IPS-18a (cell line): ENCODE results near the gene IRAG1.
"Not testable (repeated sequence)": the region's sequence is repeated elsewhere in the genome, so short reads cannot be mapped to it uniquely, and the experiment has no call there.

Experiments
- H3K27ac ChIP-seq: one replicate; pipeline ENCODE4 v1.5.1; 2013; ENCODE audit warnings: low read length
- H3K27me3 ChIP-seq: one replicate; pipeline ENCODE4 v1.6.1; 2013; ENCODE audit warnings: mild to moderate bottlenecking, low read length; ENCODE audit not compliant: control insufficient read depth, insufficient read depth
- H3K36me3 ChIP-seq: one replicate; pipeline ENCODE4 v1.6.1; 2013; ENCODE audit warnings: low read depth, low read length; ENCODE audit not compliant: control insufficient read depth
- H3K4me1 ChIP-seq: one replicate; pipeline ENCODE4 v1.6.1; 2013; ENCODE audit warnings: low read depth, low read length; ENCODE audit not compliant: control insufficient read depth
- H3K4me3 ChIP-seq: one replicate; pipeline ENCODE4 v1.5.1; 2013; ENCODE audit warnings: low read length
- H3K9ac ChIP-seq: one replicate; pipeline ENCODE4 v1.6.1; 2013; ENCODE audit warnings: mild to moderate bottlenecking, low read length, moderate library complexity
- H3K9me3 ChIP-seq: one replicate; pipeline ENCODE4 v1.6.1; 2013; ENCODE audit warnings: low read depth, low read length; ENCODE audit not compliant: control insufficient read depth

Gene IRAG1

DNA sequence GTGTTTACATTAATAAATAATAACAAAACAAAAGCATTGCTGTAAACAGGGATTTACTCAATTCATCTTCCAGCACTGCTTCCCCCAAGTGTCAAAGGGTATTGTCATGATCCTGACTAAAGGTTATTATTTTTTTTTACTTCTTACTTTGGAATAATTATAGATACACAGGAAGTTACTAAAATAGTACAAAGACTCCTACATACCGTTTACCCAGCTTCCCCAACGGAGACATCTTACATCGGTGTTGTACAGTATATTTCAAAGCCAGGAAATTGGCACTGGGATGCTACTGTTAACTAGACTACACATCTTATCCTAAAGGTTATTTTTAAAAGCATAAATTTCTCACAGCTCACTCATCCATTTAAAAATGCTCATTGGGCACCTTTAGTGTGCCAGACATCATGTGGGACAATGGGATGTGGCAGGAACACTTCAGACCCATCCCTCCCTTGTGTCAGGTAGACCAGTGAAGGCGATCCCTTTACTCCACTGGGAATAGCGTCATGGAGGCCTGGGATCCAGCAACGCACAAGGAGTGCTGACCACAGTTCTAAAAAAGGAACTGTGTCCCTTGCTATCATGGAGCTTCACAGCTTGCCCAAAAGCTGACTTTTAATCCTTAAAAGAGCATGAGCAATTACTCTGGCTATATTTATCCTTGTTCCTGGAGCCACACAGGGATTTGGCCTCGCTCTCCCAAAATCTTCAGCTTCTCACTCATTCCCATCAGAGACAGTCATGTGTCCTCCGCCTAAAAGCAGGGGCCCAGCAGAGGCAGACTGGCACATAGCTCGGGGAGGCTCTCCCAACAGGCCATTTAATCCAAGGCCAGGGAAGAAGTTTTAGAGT is 3.1 kb upstream of the IRAG1 start:
- peaks cover 3% of the 10 kb centered on the region for H3K9me3 ChIP-seq
- H3K4me3 ChIP-seq, result no peak overlapping the region
- H3K9ac ChIP-seq, result no peak overlapping the region
- H3K4me1 ChIP-seq, result no peaks in the 10 kb centered on the region
- H3K27ac ChIP-seq, result no peak overlapping the region
- no peaks in the 10 kb centered on the region for H3K36me3 ChIP-seq
- H3K27me3 ChIP-seq, result no peaks in the 10 kb centered on the region

- H3K4me3 ChIP-seq, result no peak overlapping the region
- H3K9ac ChIP-seq, result no peak overlapping the region
- no peak overlapping the region for H3K27ac ChIP-seq
- H3K36me3 ChIP-seq, result no peaks in the 10 kb centered on the region
- no peaks in the 10 kb centered on the region for H3K4me1 ChIP-seq
- no peaks in the 10 kb centered on the region for H3K27me3 ChIP-seq
- peaks cover 3% of the 10 kb centered on the region for H3K9me3 ChIP-seq
Observed at GRCh38 chr11:10695833-10696232, 2.3 kb upstream of the IRAG1 start.

DNA sequence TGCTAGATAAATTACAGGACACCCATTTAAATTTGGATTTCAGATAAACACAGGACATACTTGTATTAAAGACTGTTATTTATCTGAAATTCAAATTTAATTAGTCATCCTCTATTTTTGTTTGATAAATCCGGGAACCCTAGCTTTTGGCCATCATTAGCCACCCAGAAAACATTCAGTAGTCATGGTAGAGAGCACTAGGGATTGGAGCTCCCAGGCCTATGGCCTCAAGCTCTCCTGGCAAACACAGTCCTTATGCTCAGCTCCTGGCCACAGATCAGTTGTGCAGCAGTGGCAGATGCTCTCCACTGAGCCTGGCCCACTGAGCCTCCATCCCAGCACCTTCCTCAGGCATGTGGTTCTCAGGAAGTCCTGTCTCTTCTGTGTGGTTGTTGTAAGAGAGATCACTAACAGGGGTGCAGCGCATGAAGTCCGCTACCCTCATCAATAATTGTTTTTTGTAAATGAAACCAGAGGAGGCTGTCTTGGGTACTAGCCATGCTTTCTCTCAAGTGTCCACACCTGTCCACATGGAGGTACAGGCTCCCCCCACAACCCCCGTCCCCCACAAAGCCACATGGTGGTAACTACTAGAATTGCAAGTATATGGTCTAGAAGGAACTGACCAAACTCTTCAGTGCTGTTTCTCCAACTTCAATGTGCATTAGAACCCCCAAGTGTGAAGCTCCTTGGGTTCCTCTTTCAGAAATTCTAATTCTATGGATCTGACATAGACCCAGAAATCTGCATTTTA is 1.1 kb upstream of the IRAG1 start:
- H3K27ac ChIP-seq, result no peak overlapping the region
- H3K9me3 ChIP-seq, result peaks cover 3% of the 10 kb centered on the region
- H3K9ac ChIP-seq, result no peak overlapping the region
- no peaks in the 10 kb centered on the region for H3K27me3 ChIP-seq
- no peak overlapping the region for H3K4me3 ChIP-seq
- no peaks in the 10 kb centered on the region for H3K36me3 ChIP-seq
- no peaks in the 10 kb centered on the region for H3K4me1 ChIP-seq

DNA sequence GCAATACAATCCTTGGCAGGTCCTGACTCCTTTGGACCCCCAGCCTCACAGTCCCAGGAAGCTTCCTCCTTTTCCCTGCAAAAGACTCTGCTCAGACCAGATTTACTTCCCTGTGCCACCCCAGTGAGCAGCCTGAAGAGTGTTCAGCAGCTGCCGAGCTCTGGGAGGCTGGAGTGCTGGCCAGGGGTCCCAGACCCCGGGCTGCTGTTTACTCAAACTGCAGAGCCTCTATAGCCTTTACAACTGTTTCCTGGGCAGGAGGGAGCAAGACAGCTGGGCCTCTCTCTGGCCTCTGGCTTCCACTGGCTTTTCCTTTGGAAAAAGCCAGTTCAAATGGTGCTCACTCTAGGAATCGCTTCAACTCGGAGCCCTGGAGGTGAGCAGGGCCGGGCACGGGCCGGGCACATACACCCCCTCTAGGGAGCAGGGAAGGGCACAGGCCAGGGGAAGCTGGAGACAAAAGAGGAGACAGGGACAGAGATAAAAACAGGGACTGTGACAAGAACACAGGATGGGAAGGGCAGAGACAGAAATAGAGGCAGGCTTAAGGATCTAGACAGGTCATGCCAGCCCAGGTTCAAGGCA is 932 bp downstream of the IRAG1 start:
- no peaks in the 10 kb centered on the region for H3K4me1 ChIP-seq
- no peak overlapping the region for H3K9ac ChIP-seq
- no peaks in the 10 kb centered on the region for H3K36me3 ChIP-seq
- H3K27me3 ChIP-seq, result no peaks in the 10 kb centered on the region
- no peak overlapping the region for H3K4me3 ChIP-seq
- no peaks in the 10 kb centered on the region for H3K9me3 ChIP-seq
- H3K27ac ChIP-seq, result no peak overlapping the region

DNA sequence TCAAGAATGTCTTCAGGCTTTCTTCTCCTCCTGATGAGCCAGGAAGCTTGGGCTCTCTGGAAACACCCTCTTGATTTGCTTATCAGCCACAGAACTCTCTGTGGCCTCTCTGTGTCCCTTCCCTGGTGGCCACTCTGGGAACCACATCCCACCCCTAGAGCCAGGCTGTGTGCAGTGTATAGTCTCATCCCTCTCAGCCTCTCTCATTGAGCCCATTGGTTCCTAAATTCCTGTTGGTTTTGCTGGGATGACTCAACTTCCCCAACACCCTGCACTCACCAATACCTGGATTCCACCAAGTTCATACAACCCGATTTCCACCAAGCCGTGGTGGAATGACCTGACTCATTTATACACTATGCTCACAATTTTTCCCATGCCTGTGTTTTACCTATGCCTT is 5.2 kb downstream of the IRAG1 start:
- Histone ChIP-seq H3K9ac (no peak overlapping the region), H3K9me3 (no peaks in the 10 kb centered on the region), H3K36me3 (no peaks in the 10 kb centered on the region), H3K27ac (no peak overlapping the region), H3K4me3 (no peak overlapping the region), H3K27me3 (no peaks in the 10 kb centered on the region), H3K4me1 (no peaks in the 10 kb centered on the region)

- no peaks in the 10 kb centered on the region for H3K36me3 ChIP-seq
- H3K4me1 ChIP-seq, result no peaks in the 10 kb centered on the region
- no peak overlapping the region for H3K4me3 ChIP-seq
- no peak overlapping the region for H3K9ac ChIP-seq
- no peaks in the 10 kb centered on the region for H3K27me3 ChIP-seq
- no peaks in the 10 kb centered on the region for H3K9me3 ChIP-seq
- H3K27ac ChIP-seq, result no peak overlapping the region
Observed at GRCh38 chr11:10686311-10686710, 7.2 kb downstream of the IRAG1 start.

GRCh38 chr11:10683429-10683828 is 10.1 kb downstream of the IRAG1 start:
- Histone ChIP-seq H3K27me3 (no peaks in the 10 kb centered on the region), H3K9me3 (no peaks in the 10 kb centered on the region), H3K36me3 (no peaks in the 10 kb centered on the region), H3K9ac (no peak overlapping the region), H3K27ac (no peak overlapping the region), H3K4me3 (no peak overlapping the region), H3K4me1 (no peaks in the 10 kb centered on the region)

GRCh38 chr11:10680956-10681487 is 12.5 kb downstream of the IRAG1 start:
- Histone ChIP-seq H3K36me3 (no peaks in the 10 kb centered on the region), H3K9ac (no peak overlapping the region), H3K9me3 (no peaks in the 10 kb centered on the region), H3K27ac (no peak overlapping the region), H3K4me1 (no peaks in the 10 kb centered on the region), H3K27me3 (no peaks in the 10 kb centered on the region), H3K4me3 (no peak overlapping the region)

- H3K36me3 ChIP-seq, H3K4me1 ChIP-seq, H3K9ac ChIP-seq, H3K27ac ChIP-seq, H3K4me3 ChIP-seq, H3K9me3 ChIP-seq, H3K27me3 ChIP-seq: not testable (repeated sequence)
Observed at GRCh38 chr11:10680279-10680678, 13.3 kb downstream of the IRAG1 start.

DNA sequence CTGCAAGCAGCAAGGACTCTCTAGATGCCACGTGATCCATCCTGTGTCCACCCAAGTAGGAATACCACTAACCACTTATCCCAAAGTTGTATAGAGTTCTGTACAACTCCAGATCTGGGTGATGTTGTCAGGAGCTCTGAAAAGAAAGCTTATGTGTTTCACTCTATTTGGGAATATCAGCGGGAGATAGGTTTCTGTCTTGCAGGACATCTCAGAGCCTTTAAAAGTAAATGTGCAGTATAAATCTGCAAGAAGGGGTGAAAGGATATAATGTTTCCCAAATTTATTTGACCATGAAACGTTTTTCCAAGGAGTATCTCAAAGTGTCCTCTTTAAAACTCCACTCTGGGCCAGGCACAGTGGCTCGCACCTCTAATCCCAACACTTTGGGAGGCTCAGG is 13.9 kb downstream of the IRAG1 start:
- no peaks in the 10 kb centered on the region for H3K9me3 ChIP-seq
- no peak overlapping the region for H3K27ac ChIP-seq
- no peaks in the 10 kb centered on the region for H3K27me3 ChIP-seq
- peaks cover 8% of the 10 kb centered on the region for H3K4me1 ChIP-seq
- H3K36me3 ChIP-seq, result no peaks in the 10 kb centered on the region
- no peak overlapping the region for H3K4me3 ChIP-seq
- no peak overlapping the region for H3K9ac ChIP-seq

- no peaks in the 10 kb centered on the region for H3K27me3 ChIP-seq
- peaks cover 8% of the 10 kb centered on the region for H3K4me1 ChIP-seq
- no peaks in the 10 kb centered on the region for H3K36me3 ChIP-seq
- no peak overlapping the region for H3K27ac ChIP-seq
- H3K9ac ChIP-seq, result no peak overlapping the region
- no peak overlapping the region for H3K4me3 ChIP-seq
- H3K9me3 ChIP-seq, result no peaks in the 10 kb centered on the region
Observed at GRCh38 chr11:10678101-10678500, 15.5 kb downstream of the IRAG1 start.
